ENCODE data around the gene GRK2. TPM values are rescaled to one million over a fixed set of nuclear protein-coding genes. Genes with fewer than 3 reads are reported as not detected.

The GRK2 gene
- total and polyA plus RNA-seq, 2 donors (not counting 1 experiment from before 2014, with no cell fraction given): 294 to 534 TPM

DNA sequence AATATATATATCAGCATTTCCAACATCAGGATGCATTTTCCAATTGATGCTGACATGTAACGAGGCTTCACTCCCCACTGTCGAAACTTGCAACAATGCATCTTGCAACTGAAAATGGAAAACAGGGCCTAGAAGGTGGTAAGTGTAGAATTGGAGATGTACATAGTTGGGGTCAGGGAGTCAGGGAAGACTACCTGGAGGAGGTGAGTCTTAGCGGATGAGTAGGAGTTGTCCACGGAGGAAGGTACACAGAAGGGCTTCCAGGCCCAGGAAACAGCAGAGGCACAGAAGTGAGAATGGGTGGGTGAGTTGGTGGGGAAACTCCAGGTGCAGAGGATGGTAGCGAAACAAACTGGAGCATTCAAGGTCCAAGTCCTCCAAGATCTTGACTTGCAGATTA is 2.0 kb upstream of the GRK2 start:
- no peak overlapping the region for H3K9ac ChIP-seq (ENCODE audit: low read length)
- no peaks in the 10 kb centered on the region for H3K9me3 ChIP-seq (ENCODE audit: control extremely low read depth in 1 of 3, control insufficient read depth in 2 of 3, insufficient read depth in 1 of 3, low read length in 2 of 3)
- H3K79me2 ChIP-seq (ENCODE audit: control insufficient read depth, insufficient read depth, low read length): peaks cover 65% of the 10 kb centered on the region
- H3K27me3 Mint-ChIP-seq: peaks cover 6% of the 10 kb centered on the region
- POLR2A ChIA-PET: interaction anchor here (1.5 to 4.4 kb wide), 2 partner anchors 53 to 119 kb away, joined by 4 to 22 read pairs; no protein-coding TSS in a partner anchor
- peaks cover 48 to 50% of the 10 kb centered on the region in 2 donors for H3K4me1 ChIP-seq (ENCODE audit: control insufficient read depth in 2 of 2, insufficient read depth in 2 of 2, low read length in 2 of 2)
- intact Hi-C loops (cut with micrococcal nuclease): loop anchor here (10.0 kb wide), 1 partner anchor 321 kb away; the partner anchor contains the start of gene GSTP1
- H3K4me1 Mint-ChIP-seq: peaks cover 54% of the 10 kb centered on the region
- no peak overlapping the region for H3K27ac ChIP-seq (ENCODE audit: low read length in 2 of 2)
- peak overlapping the region; percentile 77 for H3K27ac Mint-ChIP-seq
- peaks cover 0 to 9% (median 2%) of the 10 kb centered on the region in 4 experiments for H3K27me3 ChIP-seq (replicated peaks in 1 of 4; ENCODE audit: control extremely low read depth in 1 of 4, control insufficient read depth in 3 of 4, insufficient read depth in 4 of 4, low read length in 3 of 4)
- H3K4me3 ChIP-seq (ENCODE audit: control extremely low read depth in 1 of 5, extremely low read depth in 1 of 5, insufficient read depth in 1 of 5, low read depth in 2 of 5, low read length in 4 of 5): no peak overlapping the region
- peaks cover 24% of the 10 kb centered on the region for H4K20me1 ChIP-seq (ENCODE audit: control insufficient read depth, insufficient read depth, low read length, poor library complexity, severe bottlenecking)
- peaks cover 0 to 18% of the 10 kb centered on the region in 2 experiments for H3K36me3 ChIP-seq (replicated peaks in 1 of 2; ENCODE audit: control extremely low read depth in 1 of 2, control insufficient read depth in 1 of 2, extremely low read depth in 1 of 2, insufficient read depth in 2 of 2, low read length in 1 of 2)
- TF ChIP-seq EZH2 (IDR thresholded peaks at IDR 0.05; ENCODE audit: borderline replicate concordance, insufficient read depth, low read depth, low read length, poor library complexity, severe bottlenecking): no peak
- TF ChIP-seq, protein P1, sequence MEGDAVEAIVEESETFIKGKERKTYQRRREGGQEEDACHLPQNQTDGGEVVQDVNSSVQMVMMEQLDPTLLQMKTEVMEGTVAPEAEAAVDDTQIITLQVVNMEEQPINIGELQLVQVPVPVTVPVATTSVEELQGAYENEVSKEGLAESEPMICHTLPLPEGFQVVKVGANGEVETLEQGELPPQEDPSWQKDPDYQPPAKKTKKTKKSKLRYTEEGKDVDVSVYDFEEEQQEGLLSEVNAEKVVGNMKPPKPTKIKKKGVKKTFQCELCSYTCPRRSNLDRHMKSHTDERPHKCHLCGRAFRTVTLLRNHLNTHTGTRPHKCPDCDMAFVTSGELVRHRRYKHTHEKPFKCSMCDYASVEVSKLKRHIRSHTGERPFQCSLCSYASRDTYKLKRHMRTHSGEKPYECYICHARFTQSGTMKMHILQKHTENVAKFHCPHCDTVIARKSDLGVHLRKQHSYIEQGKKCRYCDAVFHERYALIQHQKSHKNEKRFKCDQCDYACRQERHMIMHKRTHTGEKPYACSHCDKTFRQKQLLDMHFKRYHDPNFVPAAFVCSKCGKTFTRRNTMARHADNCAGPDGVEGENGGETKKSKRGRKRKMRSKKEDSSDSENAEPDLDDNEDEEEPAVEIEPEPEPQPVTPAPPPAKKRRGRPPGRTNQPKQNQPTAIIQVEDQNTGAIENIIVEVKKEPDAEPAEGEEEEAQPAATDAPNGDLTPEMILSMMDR (IDR thresholded peaks at IDR 0.05): no peak
- ATAC-seq (ENCODE audit: low read depth): no peak
- H3K4me3 Mint-ChIP-seq: peak overlapping the region; percentile 63
- no peaks in the 10 kb centered on the region for H3K9me3 Mint-ChIP-seq (ENCODE audit: insufficient read depth)
- no peak for DNase-seq
- H3K4me2 ChIP-seq (replicated peaks; ENCODE audit: low read depth, low read length, poor library complexity, severe bottlenecking): no peak overlapping the region
- WGBS (ENCODE audit: insufficient coverage): 96% methylated on average over 4 of the region's 5 CpGs
- CTCF ChIA-PET: interaction anchor here (0.7 to 8.9 kb wide), 12 partner anchors 10 to 118 kb away, joined by 3 to 229 read pairs (median 18); partner anchors contain the start of genes ANKRD13D and POLD4
- H2AFZ ChIP-seq (ENCODE audit: insufficient read depth, low read depth, low read length, poor library complexity, severe bottlenecking): no peak overlapping the region

All from B cell (primary cell).